Measurements from ENCODE around the gene APBA2. TPM values are rescaled to one million over a fixed set of nuclear protein-coding genes. Genes with fewer than 3 reads are reported as not detected.

APBA2 gene
- total and polyA plus RNA-seq, 2 of the 4 experiments (the other 2 are of a cell fraction): 21.7 to 33.0 TPM

DNA sequence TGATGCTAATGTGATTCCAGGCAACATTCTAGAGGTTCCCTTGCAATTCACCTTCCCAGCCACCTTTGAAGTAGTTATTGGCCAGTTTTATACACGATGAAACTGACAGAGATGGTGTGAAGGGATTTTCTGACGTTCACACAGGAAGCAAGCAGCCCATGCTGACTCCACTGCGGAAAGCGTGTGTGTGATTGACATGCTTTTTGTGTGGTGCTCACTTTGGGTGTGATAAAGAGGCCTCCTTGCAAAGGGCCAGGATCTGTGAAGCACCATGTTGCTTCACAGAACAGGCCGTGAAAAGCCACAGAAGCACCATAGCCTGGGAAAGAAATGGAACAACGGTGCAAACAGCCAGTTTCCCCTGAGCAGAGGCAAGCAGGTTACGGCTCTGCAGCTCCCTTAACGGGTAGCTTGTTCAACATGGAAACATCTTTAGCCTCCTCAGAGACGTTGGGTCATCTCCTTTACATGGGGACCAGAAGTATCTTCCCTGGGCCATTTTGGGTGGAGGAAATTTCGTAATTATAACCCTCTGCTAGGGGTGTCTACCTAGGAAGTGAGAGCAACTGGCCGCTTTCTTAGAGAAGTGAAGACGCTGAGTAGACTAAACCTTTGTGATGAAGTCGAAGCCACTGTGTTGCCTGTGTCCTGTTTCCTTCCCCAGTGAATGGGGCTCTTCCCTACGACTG, 108.5 kb downstream of the APBA2 start:
- Histone ChIP-seq H2BK5ac (ENCODE audit: low read depth, low read length, poor library complexity, severe bottlenecking) (no peak overlapping the region), H2AK5ac (ENCODE audit: low read depth, low read length) (no peak overlapping the region), H2BK15ac (ENCODE audit: low read depth, low read length) (no peak overlapping the region), H3K79me1 (ENCODE audit: low read depth in 1 of 2, low read length in 2 of 2) (peaks cover 3 to 28% of the 10 kb centered on the region in 2 experiments; a peak in 3 of 4 replicates), H3K9ac (ENCODE audit: low read depth, low read length) (no peak overlapping the region), H3K18ac (ENCODE audit: low read depth, low read length) (no peak overlapping the region), H3K23ac (ENCODE audit: low read depth, low read length) (no peak overlapping the region), H2BK120ac (ENCODE audit: low read depth, low read length) (no peak overlapping the region), H3K9me1 (ENCODE audit: insufficient read depth, low read length) (peaks cover 3% of the 10 kb centered on the region; the same call in 1 of the 2 replicates), H3K27me3 (ENCODE audit: control insufficient read depth, insufficient read depth, low read length) (no peaks in the 10 kb centered on the region), H3K56ac (ENCODE audit: extremely low read depth, insufficient read depth, low read length) (no peak overlapping the region), H3K4me2 (ENCODE audit: low read depth, low read length) (no peak overlapping the region), H3K36me3 (ENCODE audit: control insufficient read depth, insufficient read depth, low read length) (peaks cover 5% of the 10 kb centered on the region), H4K8ac (ENCODE audit: low read depth in 2 of 2, low read length in 2 of 2) (no peak overlapping the region), H3K4me1 (ENCODE audit: control insufficient read depth, insufficient read depth, low read length) (peaks cover 8% of the 10 kb centered on the region), H4K20me1 (ENCODE audit: insufficient read depth, low read length) (no peaks in the 10 kb centered on the region; the same call in 1 of the 2 replicates), H3K4ac (ENCODE audit: low read depth, low read length) (no peak overlapping the region), H3K4me3 (ENCODE audit: insufficient read depth, low read depth, low read length) (no peak overlapping the region), H2BK20ac (ENCODE audit: low read depth, low read length) (no peak overlapping the region), H3K14ac (replicated peaks; ENCODE audit: low read depth, low read length) (no peak overlapping the region), H2AFZ (replicated peaks; ENCODE audit: low read length, poor library complexity) (no peak overlapping the region), H4K5ac (ENCODE audit: low read depth, low read length) (no peak overlapping the region), H4K91ac (ENCODE audit: insufficient read depth, low read depth, low read length) (no peak overlapping the region), H3K9me3 (ENCODE audit: control insufficient read depth, insufficient read depth, low read length) (no peaks in the 10 kb centered on the region), H3K27ac (ENCODE audit: insufficient read depth, low read length) (no peak overlapping the region), H2AK9ac (replicated peaks; ENCODE audit: low read depth, low read length, poor library complexity) (no peak overlapping the region)
- 88% methylated on average over 5 of the region's 14 CpGs; no CpG with 5 or more reads in 1 of the 2 experiments for WGBS, 2 experiments (ENCODE audit: extremely low coverage in 2 of 2, insufficient read length in 1 of 2)
- ATAC-seq (ENCODE audit: low read depth): no peak
- ChIA-PET POLR2A (ENCODE audit: unreplicated experiment) (no interaction called here), CTCF (no interaction called here)
- dilution Hi-C loops (cut with HindIII; ENCODE audit: low sequenced_read_pairs, unreplicated experiment): no loop called here
- BruUV-seq (replicated peaks): no TSS peak
- TF ChIP-seq CEBPB (IDR thresholded peaks at IDR 0.05; ENCODE audit: low read depth, low read length): no peak
- no peak for DNase-seq
- intact Hi-C loops (cut with micrococcal nuclease): no loop called here
- in situ Hi-C loops (cut with MboI; ENCODE audit: low sequenced_read_pairs): no loop called here
